Activated CD8-positive, alpha-beta memory T cell treated with anti-CD3 and anti-CD28 coated beads for 36 hours (primary cell): ENCODE measurements around the gene KCNQ4. TPM values are rescaled to one million over a fixed set of nuclear protein-coding genes. Genes with fewer than 3 reads are reported as not detected.

Experiments
- CTCF ChIA-PET: fragments of 350-600 bp; sonication (Branson Sonifier 250); formaldehyde crosslinking; loops from one replicate; lab custom pipeline; 2021; ENCODE audit warnings: antibody characterized with exemption; lab: Charles Lee
- POLR2A ChIA-PET: fragments of 350-600 bp; sonication (Branson Sonifier 250); formaldehyde crosslinking; loops from one replicate; lab custom pipeline; 2021; ENCODE audit warnings: antibody characterized with exemption; lab: Charles Lee
- total RNA-seq, 2 experiments: library from RNA; stranded (reverse); gene quantifications; one replicate each; pipeline ENCODE4 v1.2.3, GENCODE V29; 2021

The KCNQ4 gene
- total RNA-seq, 2 experiments from 2014 or later = 0.17 to 0.25 TPM

GRCh38 chr1:40803902-40804301 is 20.3 kb downstream of the KCNQ4 start:
- ChIA-PET POLR2A (interaction anchor here (0.7 kb wide), 1 partner anchor 955 kb away, joined by 3 read pairs; no protein-coding TSS in a partner anchor), CTCF (interaction anchor here (1.3 kb wide), 1 partner anchor 30 kb away, joined by 4 read pairs; no protein-coding TSS in a partner anchor)

- ChIA-PET POLR2A (interaction anchor here (0.6 kb wide), 1 partner anchor 19 kb away, joined by 3 read pairs; no protein-coding TSS in a partner anchor), CTCF (no interaction called here)
Observed at GRCh38 chr1:40806240-40806639, 22.7 kb downstream of the KCNQ4 start.

- POLR2A ChIA-PET = no interaction called here
- CTCF ChIA-PET = interaction anchor here (0.9 kb wide), 1 partner anchor 10 kb away, joined by 3 read pairs; no protein-coding TSS in a partner anchor
Observed at GRCh38 chr1:40806731-40807695, 23.4 kb downstream of the KCNQ4 start.

GRCh38 chr1:40808002-40808401 is 24.4 kb downstream of the KCNQ4 start:
- ChIA-PET POLR2A (no interaction called here), CTCF (interaction anchor here (0.9 to 1.1 kb wide), 2 partner anchors 9 to 41 kb away, joined by 3 read pairs; no protein-coding TSS in a partner anchor)

GRCh38 chr1:40808444-40808843 is 24.9 kb downstream of the KCNQ4 start:
- ChIA-PET POLR2A (no interaction called here), CTCF (interaction anchor here (0.9 to 1.2 kb wide), 3 partner anchors 9 to 40 kb away, joined by 3 to 4 read pairs (median 3); no protein-coding TSS in a partner anchor)

GRCh38 chr1:40808909-40809308 is 25.3 kb downstream of the KCNQ4 start:
- ChIA-PET CTCF (interaction anchor here (1.1 to 1.2 kb wide), 2 partner anchors 34 to 40 kb away, joined by 3 to 4 read pairs; no protein-coding TSS in a partner anchor), POLR2A (interaction anchor here (0.6 kb wide), 1 partner anchor 358 kb away, joined by 9 read pairs; no protein-coding TSS in a partner anchor)

GRCh38 chr1:40810927-40811326 is 27.3 kb downstream of the KCNQ4 start:
- CTCF ChIA-PET = interaction anchor here (1.0 kb wide), 1 partner anchor 39 kb away, joined by 3 read pairs; no protein-coding TSS in a partner anchor
- POLR2A ChIA-PET = interaction anchor here (0.6 kb wide), 1 partner anchor 371 kb away, joined by 4 read pairs; no protein-coding TSS in a partner anchor

GRCh38 chr1:40815420-40815819 is 31.8 kb downstream of the KCNQ4 start:
- ChIA-PET CTCF (interaction anchor here (0.7 to 1.7 kb wide), 2 partner anchors 16 to 34 kb away, joined by 3 to 4 read pairs; no protein-coding TSS in a partner anchor), POLR2A (no interaction called here)

- ChIA-PET CTCF (interaction anchor here (1.4 to 2.1 kb wide), 2 partner anchors 10 to 43 kb away, joined by 3 to 4 read pairs; no protein-coding TSS in a partner anchor), POLR2A (no interaction called here)
Observed at GRCh38 chr1:40817791-40818263, 34.2 kb downstream of the KCNQ4 start.

- POLR2A ChIA-PET = no interaction called here
- CTCF ChIA-PET = interaction anchor here (1.4 to 2.1 kb wide), 2 partner anchors 11 to 44 kb away, joined by 3 to 4 read pairs; no protein-coding TSS in a partner anchor
Observed at GRCh38 chr1:40818264-40818961, 34.8 kb downstream of the KCNQ4 start.

- ChIA-PET POLR2A (no interaction called here), CTCF (no interaction called here)
Observed at GRCh38 chr1:40819101-40819500, 35.5 kb downstream of the KCNQ4 start.

GRCh38 chr1:40820251-40820797 is 36.7 kb downstream of the KCNQ4 start:
- ChIA-PET POLR2A (no interaction called here), CTCF (no interaction called here)

- POLR2A ChIA-PET = no interaction called here
- CTCF ChIA-PET = no interaction called here
Observed at GRCh38 chr1:40820911-40821693, 37.5 kb downstream of the KCNQ4 start.

- POLR2A ChIA-PET = no interaction called here
Observed at GRCh38 chr1:40822890-40823289, 39.3 kb downstream of the KCNQ4 start.

GRCh38 chr1:40823345-40823744 is 39.8 kb downstream of the KCNQ4 start:
- ChIA-PET CTCF (interaction anchor here (0.6 kb wide), 1 partner anchor 149 kb away, joined by 4 read pairs; no protein-coding TSS in a partner anchor), POLR2A (no interaction called here)

More at GRCh38 chr1:40822890-40823289, 39.3 kb downstream of the KCNQ4 start:
- CTCF ChIA-PET = interaction anchor here (0.6 kb wide), 1 partner anchor 149 kb away, joined by 4 read pairs; no protein-coding TSS in a partner anchor

GRCh38 chr1:40823983-40824382 is 40.4 kb downstream of the KCNQ4 start:
- CTCF ChIA-PET = no interaction called here
- POLR2A ChIA-PET = no interaction called here

- CTCF ChIA-PET = interaction anchor here (1.4 kb wide), 1 partner anchor 50 kb away, joined by 4 read pairs; no protein-coding TSS in a partner anchor
- POLR2A ChIA-PET = interaction anchor here (0.5 kb wide), 1 partner anchor 19 kb away, joined by 3 read pairs; no protein-coding TSS in a partner anchor
Observed at GRCh38 chr1:40824591-40825434, 41.2 kb downstream of the KCNQ4 start.
